ENCODE data around the gene RPA1. TPM values are rescaled to one million over a fixed set of nuclear protein-coding genes. Genes with fewer than 3 reads are reported as not detected.

RPA1 gene
- total RNA-seq, 2 experiments from 2014 or later: 189 to 197 TPM

- TF ChIP-seq, protein P1, sequence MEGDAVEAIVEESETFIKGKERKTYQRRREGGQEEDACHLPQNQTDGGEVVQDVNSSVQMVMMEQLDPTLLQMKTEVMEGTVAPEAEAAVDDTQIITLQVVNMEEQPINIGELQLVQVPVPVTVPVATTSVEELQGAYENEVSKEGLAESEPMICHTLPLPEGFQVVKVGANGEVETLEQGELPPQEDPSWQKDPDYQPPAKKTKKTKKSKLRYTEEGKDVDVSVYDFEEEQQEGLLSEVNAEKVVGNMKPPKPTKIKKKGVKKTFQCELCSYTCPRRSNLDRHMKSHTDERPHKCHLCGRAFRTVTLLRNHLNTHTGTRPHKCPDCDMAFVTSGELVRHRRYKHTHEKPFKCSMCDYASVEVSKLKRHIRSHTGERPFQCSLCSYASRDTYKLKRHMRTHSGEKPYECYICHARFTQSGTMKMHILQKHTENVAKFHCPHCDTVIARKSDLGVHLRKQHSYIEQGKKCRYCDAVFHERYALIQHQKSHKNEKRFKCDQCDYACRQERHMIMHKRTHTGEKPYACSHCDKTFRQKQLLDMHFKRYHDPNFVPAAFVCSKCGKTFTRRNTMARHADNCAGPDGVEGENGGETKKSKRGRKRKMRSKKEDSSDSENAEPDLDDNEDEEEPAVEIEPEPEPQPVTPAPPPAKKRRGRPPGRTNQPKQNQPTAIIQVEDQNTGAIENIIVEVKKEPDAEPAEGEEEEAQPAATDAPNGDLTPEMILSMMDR (IDR thresholded peaks at IDR 0.05): no peak
- no peak overlapping the region for H3K27ac Mint-ChIP-seq
- peaks cover 7% of the 10 kb centered on the region for H3K4me1 Mint-ChIP-seq (ENCODE audit: low read depth)
- ATAC-seq: no peak
- H3K27me3 Mint-ChIP-seq: peaks cover 39% of the 10 kb centered on the region
- intact Hi-C loops (cut with micrococcal nuclease): loop anchor here (5.0 kb wide), 1 partner anchor 123 kb away; the partner anchor contains the start of gene RTN4RL1
- H3K4me3 Mint-ChIP-seq: no peak overlapping the region
- no peaks in the 10 kb centered on the region for H3K9me3 Mint-ChIP-seq
- no peak for DNase-seq
- POLR2A ChIA-PET: no interaction called here
- no peaks in the 10 kb centered on the region for H3K36me3 Mint-ChIP-seq (ENCODE audit: low read depth)
- CTCF ChIA-PET: interaction anchor here (0.6 to 1.5 kb wide), 6 partner anchors 10 to 39 kb away, joined by 3 to 4 read pairs (median 3); no protein-coding TSS in a partner anchor
Observed at GRCh38 chr17:1904273-1905182, 74.7 kb downstream of the RPA1 start.

- no peak overlapping the region for H3K4me3 Mint-ChIP-seq
- H3K36me3 Mint-ChIP-seq (ENCODE audit: low read depth): no peaks in the 10 kb centered on the region
- CTCF ChIA-PET: interaction anchor here (1.0 to 1.5 kb wide), 4 partner anchors 11 to 40 kb away, joined by 3 to 4 read pairs (median 3); no protein-coding TSS in a partner anchor
Observed at GRCh38 chr17:1905190-1905913, 75.5 kb downstream of the RPA1 start.

GRCh38 chr17:1906662-1907101 lies 76.9 kb downstream of the RPA1 start:
- TF ChIP-seq, protein P1 (IDR thresholded peaks at IDR 0.05): no peak
- no peak for ATAC-seq
- H3K27me3 Mint-ChIP-seq: peaks cover 47% of the 10 kb centered on the region
- intact Hi-C loops (cut with micrococcal nuclease): loop anchor here (5.0 kb wide), 1 partner anchor 121 kb away; the partner anchor contains the start of gene RTN4RL1
- H3K4me3 Mint-ChIP-seq: no peak overlapping the region
- H3K9me3 Mint-ChIP-seq: no peaks in the 10 kb centered on the region
- no peak for DNase-seq
- ChIA-PET CTCF (interaction anchor here (0.9 to 1.4 kb wide), 3 partner anchors 23 to 185 kb away, joined by 3 read pairs; no protein-coding TSS in a partner anchor), POLR2A (no interaction called here)
- peaks cover 7% of the 10 kb centered on the region for H3K4me1 Mint-ChIP-seq (ENCODE audit: low read depth)
- H3K27ac Mint-ChIP-seq: no peak overlapping the region
- no peaks in the 10 kb centered on the region for H3K36me3 Mint-ChIP-seq (ENCODE audit: low read depth)

More at GRCh38 chr17:1905190-1905913, 75.5 kb downstream of the RPA1 start:
- intact Hi-C loops (cut with micrococcal nuclease): loop anchor here (5.0 kb wide), 1 partner anchor 122 kb away; the partner anchor contains the start of gene RTN4RL1
- Mint-ChIP-seq H3K27me3 (peaks cover 44% of the 10 kb centered on the region), H3K27ac (no peak overlapping the region), H3K4me1 (ENCODE audit: low read depth) (peaks cover 7% of the 10 kb centered on the region), H3K9me3 (no peaks in the 10 kb centered on the region)
- POLR2A ChIA-PET: no interaction called here
- TF ChIP-seq, protein P1 (IDR thresholded peaks at IDR 0.05): no peak
- DNase-seq: no peak
- no peak for ATAC-seq

- CTCF ChIA-PET: interaction anchor here (1.4 kb wide), 1 partner anchor 23 kb away, joined by 3 read pairs; no protein-coding TSS in a partner anchor
- Mint-ChIP-seq H3K36me3 (ENCODE audit: low read depth) (no peaks in the 10 kb centered on the region), H3K4me3 (no peak overlapping the region), H3K4me1 (ENCODE audit: low read depth) (peaks cover 7% of the 10 kb centered on the region), H3K9me3 (no peaks in the 10 kb centered on the region), H3K27me3 (peaks cover 47% of the 10 kb centered on the region), H3K27ac (no peak overlapping the region)
- POLR2A ChIA-PET: no interaction called here
- DNase-seq (no peak), ATAC-seq (no peak)
- TF ChIP-seq, protein P1 (IDR thresholded peaks at IDR 0.05): no peak
- intact Hi-C loops (cut with micrococcal nuclease): loop anchor here (5.0 kb wide), 1 partner anchor 120 kb away; the partner anchor contains the start of gene RTN4RL1
Observed at GRCh38 chr17:1907216-1907631, 77.4 kb downstream of the RPA1 start.

Measured in activated CD8-positive, alpha-beta T cell treated with anti-CD3 and anti-CD28 coated beads for 36 hours (primary cell).